ENCODE data around the gene TAF1D.

DNA sequence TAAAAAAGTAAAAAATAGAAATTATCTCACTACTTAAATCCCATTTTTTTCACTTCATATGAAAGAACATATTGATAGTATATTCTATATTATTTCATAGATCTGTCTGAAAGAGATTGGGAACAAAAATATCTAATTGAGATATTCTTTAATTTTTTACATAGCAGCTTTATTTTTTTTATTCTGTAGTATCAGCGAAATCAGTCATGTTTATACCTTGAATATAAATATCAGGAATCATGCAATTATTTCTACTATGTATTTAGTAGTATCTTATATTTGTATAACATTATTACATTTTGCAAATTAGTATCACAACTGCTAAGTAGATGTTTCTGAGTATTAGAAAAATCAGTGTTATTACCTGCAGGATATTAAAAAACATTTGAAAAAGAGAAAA lies 20.6 kb upstream of the TAF1D start:
- no peak for TF ChIP-seq CTCF (IDR thresholded peaks at IDR 0.05)
- no peak for TF ChIP-seq POLR2AphosphoS5 (IDR thresholded peaks at IDR 0.05)
- no peak for TF ChIP-seq POLR2A (IDR thresholded peaks at IDR 0.05)

All from breast epithelium (tissue), 3 donors.